Left lung (tissue), 10 donors: ENCODE data around the gene CACNA1E. TPM values are rescaled to one million over a fixed set of nuclear protein-coding genes. Genes with fewer than 3 reads are reported as not detected.

Experiments
- ATAC-seq: fragments of 200-7000 bp; cut with Tn5 transposase; one replicate; pipeline ENCODE4 v1.9.1; 2020; ENCODE audit warnings: moderate library complexity
- DNase-seq, 4 donors: peaks; one replicate each; pipeline ENCODE4 v3.0.0-alpha.2; 2013 to 2020
- H3K27ac ChIP-seq, 2 donors: fragments of 200-600 bp; sonication (generic) in 1 of 2; one replicate each; pipeline versions ENCODE4 v1.5.0 to v1.8.0; 2020 to 2021
- H3K27me3 ChIP-seq, 2 donors: fragments of 200-600 bp; sonication (generic) in 1 of 2; one replicate each; pipeline versions ENCODE4 v1.5.0 to v1.8.0; 2020 to 2021
- H3K36me3 ChIP-seq, 2 donors: fragments of 200-600 bp; sonication (generic) in 1 of 2; one replicate each; pipeline versions ENCODE4 v1.5.0 to v1.8.0; 2020 to 2021
- H3K4me1 ChIP-seq, 2 donors: fragments of 200-600 bp; one replicate each; pipeline ENCODE4 v1.8.0; 2021
- H3K4me3 ChIP-seq, 2 donors: fragments of 200-600 bp; sonication (generic) in 1 of 2; one replicate each; pipeline versions ENCODE4 v1.5.0 to v1.8.0; 2020 to 2021; ENCODE audit warnings: mild to moderate bottlenecking in 1 of 2
- H3K9me3 ChIP-seq, 2 donors: fragments of 200-600 bp; sonication (generic) in 1 of 2; one replicate each; pipeline versions ENCODE4 v1.5.0 to v1.8.0; 2020 to 2021
- CTCF ChIP-seq, 2 donors: fragments of 200-600 bp; sonication (generic) in 1 of 2; IDR thresholded peaks; one replicate each; pipeline versions ENCODE4 v1.5.0 to v1.8.0; 2021; ENCODE audit warnings: antibody characterized with exemption in 2 of 2
- intact Hi-C, 2 donors: fragments of 100-400 bp; cut with DNase I; formaldehyde crosslinking; loops; one replicate each; pipeline versions ENCODE4 v1.11.2 to v1.14.2; 2022
- polyA plus RNA-seq, 6 donors: library from polyadenylated mRNA; unstranded; fragments of 120-200 nt; gene quantifications; one replicate each; pipeline ENCODE4 v1.2.1, GENCODE V29; 2013; ENCODE audit not compliant: insufficient read length in 6 of 6
- total RNA-seq, 2 donors: library from RNA; stranded (reverse); fragmentation: NEBNext Ultra II Directional; extraction: Animal tissue kit (Norgen Biotek cat#: 25700); gene quantifications; one replicate each; pipeline ENCODE4 v1.2.1, GENCODE V29; 2021
- donor health status: DM: no; HTN: yes; CAD: no.
- donor health status: DM: no; HTN: no; CAD: no.

Gene CACNA1E
- total and polyA plus RNA-seq, 8 donors = 0.03 to 1.2 (median 0.13) TPM; not detected in 1

DNA sequence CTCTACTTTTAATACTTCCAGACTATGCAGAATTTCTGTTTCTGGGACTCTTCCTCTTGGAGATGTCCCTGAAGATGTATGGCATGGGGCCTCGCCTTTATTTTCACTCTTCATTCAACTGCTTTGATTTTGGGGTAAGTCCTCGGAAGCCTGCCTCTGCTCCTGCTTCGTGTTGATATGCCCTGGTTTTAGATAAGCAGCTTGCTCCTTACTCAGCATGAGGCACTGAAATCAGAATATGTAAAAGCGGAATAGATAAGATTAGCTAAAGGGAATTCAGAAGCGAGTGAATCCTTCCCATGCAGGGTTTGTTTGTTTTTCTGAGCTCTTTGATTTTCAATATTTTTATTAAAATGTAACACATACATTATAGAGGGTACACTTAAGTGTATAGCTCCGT, 234.7 kb downstream of the CACNA1E start:
- intact Hi-C loops = no loop called here
- H3K27ac ChIP-seq = no peak overlapping the region
- no peaks in the 10 kb centered on the region for H3K36me3 ChIP-seq
- ATAC-seq = no peak
- H3K4me1 ChIP-seq = peaks cover 0 to 3% of the 10 kb centered on the region in 2 donors
- DNase-seq = no peak
- H3K27me3 ChIP-seq = peaks cover 0 to 5% of the 10 kb centered on the region in 2 donors
- H3K9me3 ChIP-seq = no peaks in the 10 kb centered on the region
- no peak overlapping the region for H3K4me3 ChIP-seq
- TF ChIP-seq CTCF (IDR thresholded peaks at IDR 0.05) = no peak

DNA sequence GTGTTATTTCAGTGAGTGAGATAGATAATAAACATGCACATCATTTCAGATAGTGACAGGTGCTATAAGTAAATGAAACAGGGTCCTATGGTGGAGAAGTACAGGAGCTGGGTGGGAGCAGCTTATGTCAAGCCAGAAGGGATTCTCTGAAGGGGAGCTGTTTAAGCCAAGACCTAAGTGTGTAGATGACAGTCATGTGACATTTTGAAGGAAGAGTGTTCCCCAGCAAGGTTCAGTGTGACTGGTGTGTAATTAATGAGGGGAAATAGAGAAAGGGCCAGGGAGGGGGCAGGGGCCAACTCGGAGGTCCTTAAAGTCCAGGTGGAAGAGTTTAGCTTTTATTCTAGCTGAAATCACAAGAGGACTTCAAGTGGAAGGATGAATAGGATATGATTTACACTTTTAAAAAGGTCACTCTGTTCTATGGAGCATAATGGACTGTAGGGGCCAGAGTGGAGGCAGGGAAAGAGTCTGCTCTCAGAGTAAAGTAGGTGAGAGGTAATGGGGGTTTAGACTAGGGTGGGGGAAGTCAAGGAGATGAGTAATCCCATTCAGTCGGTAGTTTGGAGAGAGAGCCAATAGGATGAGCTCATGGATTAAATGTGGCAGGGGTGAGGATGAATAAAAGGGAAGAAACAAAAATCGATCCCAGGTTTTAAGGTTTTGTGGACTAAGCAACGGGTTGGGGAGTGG, 243.1 kb downstream of the CACNA1E start:
- no peaks in the 10 kb centered on the region for H3K4me1 ChIP-seq
- no peak overlapping the region for H3K27ac ChIP-seq
- DNase-seq = no peak
- no peak overlapping the region for H3K4me3 ChIP-seq
- no peaks in the 10 kb centered on the region for H3K9me3 ChIP-seq
- peaks cover 0 to 6% of the 10 kb centered on the region in 2 donors for H3K27me3 ChIP-seq
- no peaks in the 10 kb centered on the region for H3K36me3 ChIP-seq
- no peak for TF ChIP-seq CTCF (IDR thresholded peaks at IDR 0.05)
- no peak for ATAC-seq
- intact Hi-C loops = no loop called here

DNA sequence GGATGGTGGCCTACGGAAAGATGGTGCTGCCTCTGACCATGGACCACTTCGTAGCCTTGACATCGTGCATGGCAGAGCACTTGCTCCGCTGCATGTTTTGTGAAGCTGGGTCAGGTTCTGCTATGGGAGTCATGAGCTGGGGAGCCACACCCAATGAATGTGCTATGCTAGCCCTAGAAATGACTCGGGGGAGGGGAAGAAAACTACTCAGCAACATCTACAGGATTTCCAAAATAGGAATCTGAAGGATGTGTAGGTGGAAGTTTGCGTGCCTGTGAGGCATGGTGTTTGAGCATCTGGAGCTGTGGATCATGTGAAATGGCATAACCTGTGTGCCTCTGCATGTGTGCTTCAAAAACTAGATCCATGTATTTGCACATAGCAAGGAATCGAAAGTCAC, 247.3 kb downstream of the CACNA1E start:
- no peaks in the 10 kb centered on the region for H3K36me3 ChIP-seq
- no peak for ATAC-seq

GRCh38 chr1:181732218-181732990, 249.1 kb downstream of the CACNA1E start:
- TF ChIP-seq CTCF (IDR thresholded peaks at IDR 0.05) = no peak
- no peaks in the 10 kb centered on the region for H3K4me1 ChIP-seq
- no peaks in the 10 kb centered on the region for H3K9me3 ChIP-seq
- no peak for ATAC-seq
- no peaks in the 10 kb centered on the region for H3K27me3 ChIP-seq
- DNase-seq = no peak
- intact Hi-C loops = no loop called here
- H3K4me3 ChIP-seq = no peak overlapping the region
- no peaks in the 10 kb centered on the region for H3K36me3 ChIP-seq
- no peak overlapping the region for H3K27ac ChIP-seq

More for the DNA sequence above, 247.3 kb downstream of the CACNA1E start:
- intact Hi-C loops = no loop called here
- H3K4me1 ChIP-seq = no peaks in the 10 kb centered on the region
- no peak overlapping the region for H3K4me3 ChIP-seq
- H3K27ac ChIP-seq = no peak overlapping the region
- peaks cover 0 to 4% of the 10 kb centered on the region in 2 donors for H3K27me3 ChIP-seq
- TF ChIP-seq CTCF (IDR thresholded peaks at IDR 0.05) = no peak
- H3K9me3 ChIP-seq = no peaks in the 10 kb centered on the region
- DNase-seq = no peak

GRCh38 chr1:181733486-181733885, 250.2 kb downstream of the CACNA1E start:
- H3K4me3 ChIP-seq = no peak overlapping the region
- no peaks in the 10 kb centered on the region for H3K27me3 ChIP-seq
- ATAC-seq = no peak
- DNase-seq = no peak
- H3K9me3 ChIP-seq = no peaks in the 10 kb centered on the region
- intact Hi-C loops = no loop called here
- TF ChIP-seq CTCF (IDR thresholded peaks at IDR 0.05) = no peak
- H3K36me3 ChIP-seq = no peaks in the 10 kb centered on the region
- H3K4me1 ChIP-seq = no peaks in the 10 kb centered on the region
- H3K27ac ChIP-seq = no peak overlapping the region
